Mesenchymal stem cell (in vitro differentiated cells and primary cell): ENCODE data around the gene TAL2.
A peak's percentile ranks its signal among the peaks of the same experiment; 100 is the strongest.

Experiments
- DNase-seq: peaks from one replicate; pipeline ENCODE4 v3.0.0-alpha.2; 2013
- H2AFZ ChIP-seq: one replicate; pipeline ENCODE4 v1.6.1; 2013; ENCODE audit warnings: low read depth, mild to moderate bottlenecking, control low read depth, inconsistent platforms, low read length, moderate library complexity
- H2AK5ac ChIP-seq: 2 replicates; pipeline ENCODE4 v1.6.1; 2013; ENCODE audit warnings: low read length, moderate library complexity, mild to moderate bottlenecking, inconsistent platforms; ENCODE audit not compliant: severe bottlenecking
- H2BK120ac ChIP-seq: one replicate; pipeline ENCODE4 v1.6.1; 2013; ENCODE audit warnings: low read depth, mild to moderate bottlenecking, inconsistent platforms, low read length, moderate library complexity
- H2BK12ac ChIP-seq, 2 experiments: one replicate each; pipeline ENCODE4 v1.6.1; 2013; ENCODE audit warnings: inconsistent platforms in 2 of 2, low read length in 2 of 2, mild to moderate bottlenecking in 2 of 2, moderate library complexity in 2 of 2, control low read depth in 1 of 2
- H2BK15ac ChIP-seq: one replicate; pipeline ENCODE4 v1.6.1; 2013; ENCODE audit warnings: mild to moderate bottlenecking, low read depth, inconsistent platforms; ENCODE audit not compliant: poor library complexity, severe bottlenecking
- H2BK5ac ChIP-seq: 2 replicates; pipeline ENCODE4 v1.6.1; 2013; ENCODE audit warnings: low read depth, mild to moderate bottlenecking, low read length, control low read depth, inconsistent platforms; ENCODE audit not compliant: poor library complexity, severe bottlenecking
- H3K14ac ChIP-seq, 2 experiments: one replicate each; pipeline ENCODE4 v1.6.1; 2013; ENCODE audit warnings: inconsistent platforms in 2 of 2, low read length in 2 of 2, control low read depth in 1 of 2, mild to moderate bottlenecking in 1 of 2, moderate library complexity in 1 of 2
- H3K18ac ChIP-seq, 2 experiments: one replicate each; pipeline ENCODE4 v1.6.1; 2013; ENCODE audit warnings: inconsistent platforms in 2 of 2, low read length in 2 of 2, control low read depth in 1 of 2, low read depth in 1 of 2, mild to moderate bottlenecking in 1 of 2
- H3K23ac ChIP-seq, 2 experiments: one replicate each; pipeline ENCODE4 v1.6.1; 2013; ENCODE audit warnings: inconsistent platforms in 2 of 2, low read length in 2 of 2, mild to moderate bottlenecking in 2 of 2, moderate library complexity in 2 of 2, control low read depth in 1 of 2
- H3K27ac ChIP-seq: 2 replicates; pipeline ENCODE4 v1.5.1; 2013; ENCODE audit warnings: mild to moderate bottlenecking, moderate library complexity, low read length, control low read depth, inconsistent platforms; ENCODE audit not compliant: poor library complexity, severe bottlenecking
- H3K27me3 ChIP-seq, 2 experiments: 2 replicates each; pipeline versions ENCODE4 v1.6.1 to v1.7.0; 2013; ENCODE audit warnings: low read length in 2 of 2, mild to moderate bottlenecking in 2 of 2, moderate library complexity in 2 of 2, control low read depth in 1 of 2, inconsistent platforms in 1 of 2; ENCODE audit not compliant: control insufficient read depth in 1 of 2, insufficient read depth in 1 of 2
- H3K36me3 ChIP-seq, 2 experiments: 2 replicates each; pipeline versions ENCODE4 v1.6.1 to v1.7.0; 2013; ENCODE audit warnings: low read length in 2 of 2, control low read depth in 1 of 2, inconsistent platforms in 1 of 2, low read depth in 1 of 2, mild to moderate bottlenecking in 1 of 2; ENCODE audit not compliant: insufficient read depth in 2 of 2, control insufficient read depth in 1 of 2
- H3K4ac ChIP-seq, 2 experiments: one replicate each; pipeline ENCODE4 v1.6.1; 2013; ENCODE audit warnings: inconsistent platforms in 2 of 2, low read length in 2 of 2, mild to moderate bottlenecking in 2 of 2, moderate library complexity in 2 of 2, control low read depth in 1 of 2, low read depth in 1 of 2
- H3K4me1 ChIP-seq: 2 replicates; pipeline ENCODE4 v1.6.1; 2013; ENCODE audit warnings: low read depth, low read length, control low read depth; ENCODE audit not compliant: control insufficient read depth, insufficient read depth
- H3K4me2 ChIP-seq: 2 replicates; pipeline ENCODE4 v1.6.1; 2013; ENCODE audit warnings: low read length, mild to moderate bottlenecking, inconsistent platforms; ENCODE audit not compliant: poor library complexity, severe bottlenecking
- H3K4me3 ChIP-seq, 2 experiments: 2 replicates each; pipeline versions ENCODE4 v1.5.1 to v1.7.0; 2013; ENCODE audit warnings: low read length in 2 of 2, mild to moderate bottlenecking in 2 of 2, control low read depth in 1 of 2, low read depth in 1 of 2; ENCODE audit not compliant: insufficient read depth in 1 of 2
- H3K79me1 ChIP-seq: replicated peaks from 2 replicates; pipeline ENCODE4 v1.6.1; 2013; ENCODE audit warnings: mild to moderate bottlenecking, control low read depth, low read length, inconsistent platforms; ENCODE audit not compliant: poor library complexity, severe bottlenecking
- H3K9ac ChIP-seq: 2 replicates; pipeline ENCODE4 v1.7.0; 2013; ENCODE audit warnings: mild to moderate bottlenecking, low read length, moderate library complexity
- H3K9me3 ChIP-seq: 2 replicates; pipeline ENCODE4 v1.7.0; 2013; ENCODE audit warnings: mild to moderate bottlenecking, low read length; ENCODE audit not compliant: control insufficient read depth
- H4K8ac ChIP-seq: one replicate; pipeline ENCODE4 v1.6.1; 2013; ENCODE audit warnings: inconsistent platforms, mild to moderate bottlenecking, low read length, moderate library complexity
- H4K91ac ChIP-seq: one replicate; pipeline ENCODE4 v1.6.1; 2013; ENCODE audit warnings: mild to moderate bottlenecking, low read length, inconsistent platforms
- WGBS: methylation state at CpG from one replicate; pipeline ENCODE4 v1.1.7; 2013; ENCODE audit warnings: mixed read lengths; 5-methylcytosine and 5-hydroxymethylcytosine counted together

TAL2 gene

GRCh38 chr9:105694848-105695581 lies 32.8 kb downstream of the TAL2 start:
- Histone ChIP-seq H2BK120ac (no peak overlapping the region), H3K4ac (peak overlapping the region in 1 of 2 experiments; percentile 34), H3K4me3 (peak overlapping the region; percentile 71 to 88), H2BK12ac (peak overlapping the region in 1 of 2 experiments; percentile 51), H3K18ac (peak overlapping the region; percentile 70 to 79), H2AK5ac (no peak overlapping the region), H2BK5ac (no peak overlapping the region), H4K8ac (peak overlapping the region; percentile 64), H3K79me1 (peaks cover 6% of the 10 kb centered on the region), H3K9ac (peak overlapping the region; percentile 91), H3K4me2 (peak overlapping the region; percentile 64), H3K23ac (peak overlapping the region in 1 of 2 experiments; percentile 60), H3K27me3 (peaks cover 12 to 20% of the 10 kb centered on the region in 2 experiments), H4K91ac (peak overlapping the region; percentile 68), H3K4me1 (peaks cover 2% of the 10 kb centered on the region), H3K9me3 (no peaks in the 10 kb centered on the region), H2AFZ (peak overlapping the region; percentile 6), H3K36me3 (no peaks in the 10 kb centered on the region), H3K14ac (no peak overlapping the region), H2BK15ac (peak overlapping the region; percentile 83), H3K27ac (no peak overlapping the region)
- DNase-seq = peak; percentile 81
- 6% methylated on average over 40 of the region's 42 CpGs for WGBS

DNA sequence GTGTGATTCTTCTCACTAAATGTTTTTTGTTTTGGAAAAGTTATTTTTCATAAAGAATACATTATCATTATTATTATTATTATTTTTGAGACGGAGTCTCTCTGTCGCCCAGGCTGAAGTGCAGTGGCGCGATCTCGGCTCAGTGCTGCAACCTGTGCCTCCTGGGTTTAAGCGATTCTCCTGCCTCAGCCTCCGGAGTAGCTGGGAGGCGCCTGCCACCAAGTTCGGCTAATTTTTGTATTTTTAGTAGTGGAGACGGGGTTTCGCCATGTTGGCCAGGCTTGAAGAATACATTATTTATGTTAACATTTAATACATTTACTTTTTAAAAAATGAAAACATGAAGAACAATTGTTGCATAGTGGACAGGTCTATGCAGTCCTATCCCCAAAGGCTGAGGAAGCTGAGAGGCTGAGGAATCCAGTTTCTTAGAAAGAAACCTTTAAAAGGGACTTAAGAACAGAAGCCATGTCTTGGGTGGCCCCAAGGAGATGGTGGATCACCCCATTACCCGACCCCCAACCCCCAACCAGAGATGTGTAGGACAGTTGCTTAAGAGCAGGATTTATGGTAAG lies 34.0 kb downstream of the TAL2 start:
- no peak overlapping the region for H4K8ac ChIP-seq
- no peak overlapping the region for H2BK12ac ChIP-seq
- H3K4me2 ChIP-seq = no peak overlapping the region
- H3K79me1 ChIP-seq = peaks cover 8% of the 10 kb centered on the region
- H3K4ac ChIP-seq = no peak overlapping the region
- WGBS = 92% methylated on average over 6 of the region's 12 CpGs
- no peak overlapping the region for H3K27ac ChIP-seq
- peak overlapping the region; percentile 91 for H3K9ac ChIP-seq
- H4K91ac ChIP-seq = no peak overlapping the region
- H2AFZ ChIP-seq = no peak overlapping the region
- peaks cover 10 to 20% of the 10 kb centered on the region in 2 experiments for H3K27me3 ChIP-seq
- H3K14ac ChIP-seq = no peak overlapping the region
- H3K9me3 ChIP-seq = no peaks in the 10 kb centered on the region
- H2BK5ac ChIP-seq = no peak overlapping the region
- no peak overlapping the region for H3K4me3 ChIP-seq
- H3K18ac ChIP-seq = no peak overlapping the region
- no peaks in the 10 kb centered on the region for H3K36me3 ChIP-seq
- no peak overlapping the region for H3K23ac ChIP-seq
- H3K4me1 ChIP-seq = peaks cover 2% of the 10 kb centered on the region
- H2BK120ac ChIP-seq = no peak overlapping the region
- no peak overlapping the region for H2BK15ac ChIP-seq
- no peak for DNase-seq
- no peak overlapping the region for H2AK5ac ChIP-seq

DNA sequence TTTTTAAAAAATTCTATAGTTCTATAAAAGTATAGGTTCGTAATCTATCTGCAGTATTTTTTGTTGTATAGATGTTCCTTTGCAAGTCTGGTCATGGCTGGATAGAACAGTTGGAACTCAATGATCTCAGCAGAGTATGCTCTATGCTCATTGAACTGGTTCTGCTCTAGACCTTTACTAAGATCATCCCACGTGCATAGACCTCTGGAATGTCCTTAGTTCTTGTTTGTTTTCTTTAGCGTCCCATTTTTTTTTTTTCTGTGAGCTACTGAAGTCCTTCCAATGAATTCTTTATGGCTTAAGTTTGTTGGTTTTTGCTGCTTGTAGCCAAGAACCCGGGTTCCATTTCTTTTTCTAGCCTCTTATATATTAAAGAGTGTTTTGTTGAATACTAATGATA lies 35.6 kb downstream of the TAL2 start:
- H3K36me3 ChIP-seq = no peaks in the 10 kb centered on the region
- WGBS = 49% methylated on average over 4 of the region's 4 CpGs
- H3K4me3 ChIP-seq = no peak overlapping the region
- H2AFZ ChIP-seq = no peak overlapping the region
- no peak overlapping the region for H3K4ac ChIP-seq
- H4K8ac ChIP-seq = no peak overlapping the region
- no peak overlapping the region for H4K91ac ChIP-seq
- H3K4me1 ChIP-seq = peaks cover 2% of the 10 kb centered on the region
- H3K9ac ChIP-seq = no peak overlapping the region
- peak; percentile 40 for DNase-seq
- H2BK12ac ChIP-seq = no peak overlapping the region
- H3K79me1 ChIP-seq = peaks cover 10% of the 10 kb centered on the region
- H3K27me3 ChIP-seq = peaks cover 8% of the 10 kb centered on the region in 2 experiments
- no peak overlapping the region for H2BK15ac ChIP-seq
- no peak overlapping the region for H2AK5ac ChIP-seq
- no peak overlapping the region for H3K14ac ChIP-seq
- no peak overlapping the region for H3K23ac ChIP-seq
- H3K18ac ChIP-seq = no peak overlapping the region
- H2BK120ac ChIP-seq = no peak overlapping the region
- no peak overlapping the region for H3K4me2 ChIP-seq
- H3K9me3 ChIP-seq = no peaks in the 10 kb centered on the region
- H2BK5ac ChIP-seq = no peak overlapping the region
- H3K27ac ChIP-seq = no peak overlapping the region

- Histone ChIP-seq H3K4ac (no peak overlapping the region), H3K4me2 (no peak overlapping the region), H3K23ac (no peak overlapping the region), H4K8ac (no peak overlapping the region), H3K9ac (no peak overlapping the region), H3K27ac (no peak overlapping the region), H2BK15ac (no peak overlapping the region), H3K18ac (no peak overlapping the region), H3K14ac (no peak overlapping the region), H2AK5ac (no peak overlapping the region), H3K79me1 (peaks cover 10% of the 10 kb centered on the region), H2BK5ac (no peak overlapping the region), H3K4me1 (peaks cover 2% of the 10 kb centered on the region), H3K9me3 (no peaks in the 10 kb centered on the region), H2BK12ac (no peak overlapping the region), H3K27me3 (peaks cover 3 to 4% of the 10 kb centered on the region in 2 experiments), H3K36me3 (no peaks in the 10 kb centered on the region), H3K4me3 (no peak overlapping the region), H2BK120ac (no peak overlapping the region), H4K91ac (no peak overlapping the region), H2AFZ (no peak overlapping the region)
- DNase-seq = no peak
- no CpG with 5 or more reads among the region's 1 CpG for WGBS
Observed at GRCh38 chr9:105698348-105698870, 36.2 kb downstream of the TAL2 start.
